Right lobe of liver (tissue), 6 donors: ENCODE results near the gene CD72. TPM values are rescaled to one million over a fixed set of nuclear protein-coding genes. Genes with fewer than 3 reads are reported as not detected.
A peak's percentile ranks its signal among the peaks of the same experiment; 100 is the strongest.

Experiments used
- ATAC-seq, 4 donors: fragments of 200-7000 bp; cut with Tn5 transposase; one replicate each; pipeline ENCODE4 v1.9.1; 2020; ENCODE audit warnings: mild to moderate bottlenecking in 4 of 4, moderate library complexity in 4 of 4
- DNase-seq, 3 donors: peaks; one replicate each; pipeline ENCODE4 v3.0.0-alpha.2; 2020
- H3K27ac ChIP-seq, 3 donors: fragments of 200-600 bp; one replicate each; pipeline ENCODE4 v1.8.0; 2022
- H3K27me3 ChIP-seq, 2 donors: fragments of 200-600 bp; one replicate each; pipeline ENCODE4 v1.8.0; 2022
- H3K36me3 ChIP-seq, 4 donors: fragments of 200-600 bp; sonication (generic) in 1 of 4; one replicate each; pipeline versions ENCODE4 v1.5.1 to v1.8.0; 2017 to 2022; ENCODE audit warnings: control low read depth in 1 of 4
- H3K4me1 ChIP-seq, 4 donors: fragments of 200-600 bp; sonication (generic) in 1 of 4; one replicate each; pipeline versions ENCODE4 v1.5.1 to v1.8.0; 2017 to 2022; ENCODE audit warnings: control low read depth in 1 of 4
- H3K4me3 ChIP-seq, 3 donors: fragments of 200-600 bp; one replicate each; pipeline ENCODE4 v1.8.0; 2022
- H3K9me3 ChIP-seq, 4 donors: fragments of 200-600 bp; sonication (generic) in 1 of 4; one replicate each; pipeline versions ENCODE4 v1.5.1 to v1.8.0; 2017 to 2022; ENCODE audit warnings: control low read depth in 1 of 4
- CTCF ChIP-seq, 4 donors: fragments of 200-600 bp in 3 of 4; fragments of 450-650 bp in 1 of 4; IDR thresholded peaks; one replicate each; pipeline versions ENCODE4 v1.5.1 to v1.8.0; 2016 to 2022; ENCODE audit warnings: antibody characterized with exemption in 4 of 4, mild to moderate bottlenecking in 2 of 4
- POLR2A ChIP-seq: fragments of 450-650 bp; IDR thresholded peaks from one replicate; pipeline ENCODE4 v1.6.1; 2017; ENCODE audit warnings: antibody characterized with exemption, mild to moderate bottlenecking
- WGBS: methylation state at CpG from one replicate; pipeline ENCODE4 v1.1.6; 2018; ENCODE audit warnings: low coverage, low lambda C conversion rate; ENCODE audit not compliant: insufficient coverage; ENCODE audit errors: missing lambda C conversion rate; 5-methylcytosine and 5-hydroxymethylcytosine counted together
- intact Hi-C, 2 donors: fragments of 100-400 bp; cut with DNase I; formaldehyde crosslinking; loops; one replicate each; pipeline versions ENCODE4 v1.11.2 to v1.14.1; 2022
- total RNA-seq, 6 experiments: library from RNA; depleted of rRNA in 2 of 6; stranded (reverse); fragments of >200 nt in 2 of 6; fragmentation: NEBNext Ultra II Directional in 3 of 6; extraction: Animal tissue kit (Norgen Biotek cat#: 25700) in 3 of 6; gene quantifications; one replicate each; pipeline versions ENCODE4 v1.1.0 to v1.2.4, GENCODE V29; 2016 to 2023
- donor health status: DM: no; HTN: yes; CAD: no.
- donor health status: DM: no; HTN: no; CAD: no.
- donor health status: DM: no; HTN: no; CAD: no.
- donor health status: DM: no; HTN: yes; CAD: no.
- donor health status: DM: no; HTN: yes; CAD: no.

Gene CD72
- total RNA-seq, 6 experiments from 2014 or later: 0.60 to 6.9 (median 2.3) TPM

GRCh38 chr9:35635730-35636129 lies 17.5 kb upstream of the CD72 start:
- DNase-seq: no peak
- no peaks in the 10 kb centered on the region for H3K9me3 ChIP-seq
- intact Hi-C loops: no loop called here
- H3K27me3 ChIP-seq: no peaks in the 10 kb centered on the region
- H3K4me3 ChIP-seq: no peak overlapping the region
- H3K27ac ChIP-seq: peak overlapping the region in 1 of 3 donors; percentile 14
- ATAC-seq: no peak
- H3K4me1 ChIP-seq: no peaks in the 10 kb centered on the region
- TF ChIP-seq CTCF (IDR thresholded peaks at IDR 0.05) (no peak), POLR2A (no peak)
- H3K36me3 ChIP-seq: no peaks in the 10 kb centered on the region

GRCh38 chr9:35629597-35629996 lies 11.4 kb upstream of the CD72 start:
- ATAC-seq (no peak), DNase-seq (no peak)
- no peak for TF ChIP-seq POLR2A
- TF ChIP-seq CTCF (IDR thresholded peaks at IDR 0.05): no peak
- 62% methylated on average over 2 of the region's 5 CpGs for WGBS
- Histone ChIP-seq H3K27ac (no peak overlapping the region), H3K4me1 (no peaks in the 10 kb centered on the region), H3K9me3 (no peaks in the 10 kb centered on the region), H3K27me3 (no peaks in the 10 kb centered on the region), H3K4me3 (no peak overlapping the region), H3K36me3 (no peaks in the 10 kb centered on the region)
- intact Hi-C loops: no loop called here

GRCh38 chr9:35628389-35628991 lies 10.3 kb upstream of the CD72 start:
- Histone ChIP-seq H3K36me3 (no peaks in the 10 kb centered on the region), H3K9me3 (no peaks in the 10 kb centered on the region), H3K27ac (no peak overlapping the region), H3K4me1 (no peaks in the 10 kb centered on the region), H3K4me3 (no peak overlapping the region), H3K27me3 (no peaks in the 10 kb centered on the region)
- intact Hi-C loops: no loop called here
- peak in 1 of 3 donors; percentile 12 for DNase-seq
- 86% methylated on average over 6 of the region's 6 CpGs for WGBS
- TF ChIP-seq CTCF (IDR thresholded peaks at IDR 0.05): no peak
- no peak for TF ChIP-seq POLR2A
- ATAC-seq: no peak

GRCh38 chr9:35627575-35627974 lies 9.4 kb upstream of the CD72 start:
- H3K27ac ChIP-seq: no peak overlapping the region
- no peaks in the 10 kb centered on the region for H3K27me3 ChIP-seq
- intact Hi-C loops: no loop called here
- TF ChIP-seq POLR2A (no peak), CTCF (IDR thresholded peaks at IDR 0.05) (no peak)
- no peaks in the 10 kb centered on the region for H3K36me3 ChIP-seq
- H3K4me3 ChIP-seq: no peak overlapping the region
- H3K4me1 ChIP-seq: no peaks in the 10 kb centered on the region
- WGBS: 88% methylated on average over 2 of the region's 2 CpGs
- ATAC-seq (no peak), DNase-seq (no peak)
- no peaks in the 10 kb centered on the region for H3K9me3 ChIP-seq

GRCh38 chr9:35619800-35620158 lies 1.6 kb upstream of the CD72 start:
- Histone ChIP-seq H3K4me1 (no peaks in the 10 kb centered on the region), H3K9me3 (no peaks in the 10 kb centered on the region), H3K4me3 (no peak overlapping the region), H3K27ac (no peak overlapping the region), H3K27me3 (no peaks in the 10 kb centered on the region), H3K36me3 (no peaks in the 10 kb centered on the region)
- TF ChIP-seq CTCF (IDR thresholded peaks at IDR 0.05) (no peak), POLR2A (no peak)
- ATAC-seq: no peak
- 50% methylated on average over 2 of the region's 2 CpGs for WGBS
- no peak for DNase-seq
- intact Hi-C loops: no loop called here
